22Rv1 (cell line): ENCODE data around the gene HDAC2.
"Not testable (repeated sequence)": the region's sequence is repeated elsewhere in the genome, so short reads cannot be mapped to it uniquely, and the experiment has no call there.

ENCODE experiments used
- H3K27ac ChIP-seq: fragments of 450-650 bp; 2 replicates; pipeline ENCODE4 v1.5.1; 2017
- CTCF ChIP-seq: fragments of 450-650 bp; IDR thresholded peaks from 2 replicates; pipeline ENCODE4 v1.5.1; 2017; ENCODE audit warnings: mild to moderate bottlenecking
- ZFX ChIP-seq: fragments of 450-650 bp; IDR thresholded peaks from 2 replicates; pipeline ENCODE4 v1.6.1; 2017; ENCODE audit warnings: antibody characterized with exemption, borderline replicate concordance

Gene HDAC2

GRCh38 chr6:113949499-113949898 is 21.4 kb downstream of the HDAC2 start:
- TF ChIP-seq CTCF: no peak
- TF ChIP-seq ZFX: no peak
- H3K27ac ChIP-seq: no peak overlapping the region

DNA sequence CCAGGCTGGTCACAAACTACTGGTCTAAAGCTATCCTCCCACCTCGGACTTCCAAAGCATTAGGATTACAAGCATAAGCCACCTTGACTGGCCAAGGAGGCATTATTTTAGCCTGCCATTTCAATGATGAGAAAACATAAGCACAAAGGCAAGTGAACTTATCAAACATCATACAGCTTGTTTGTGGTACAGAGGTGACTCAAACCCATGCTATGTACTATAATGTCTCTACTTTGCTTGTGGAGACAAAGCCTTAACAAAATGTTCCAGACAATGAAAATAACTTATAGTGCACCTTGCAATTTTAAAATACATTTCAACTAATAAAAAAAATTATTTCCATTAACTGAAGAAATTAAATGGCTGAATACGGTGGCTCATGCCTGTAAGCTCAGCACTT is 26.2 kb downstream of the HDAC2 start:
- TF ChIP-seq CTCF: no peak
- TF ChIP-seq ZFX: no peak
- no peak overlapping the region for H3K27ac ChIP-seq

DNA sequence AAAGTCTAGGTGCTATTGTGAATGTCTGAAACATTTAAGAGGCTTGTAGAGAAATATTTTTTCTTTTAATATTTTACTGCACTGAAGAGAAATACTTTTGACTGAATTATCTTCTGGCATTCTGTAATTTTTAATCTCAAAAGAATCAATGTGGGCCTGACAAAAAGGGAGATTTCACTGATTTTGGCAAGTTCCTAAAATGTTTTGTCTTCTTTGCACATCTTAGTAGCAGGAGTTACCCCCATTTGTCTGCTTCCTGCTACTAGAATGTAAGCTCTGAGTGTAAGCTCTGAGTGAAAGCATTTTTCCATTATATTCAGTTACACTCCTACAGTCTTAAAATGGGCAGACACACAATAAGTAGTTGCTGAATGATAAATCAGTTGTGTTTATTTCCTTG is 31.1 kb downstream of the HDAC2 start:
- TF ChIP-seq CTCF: no peak
- no peak for TF ChIP-seq ZFX
- no peak overlapping the region for H3K27ac ChIP-seq

- TF ChIP-seq ZFX: no peak
- peak; percentile 82 for TF ChIP-seq CTCF
- H3K27ac ChIP-seq: no peak overlapping the region
These were observed 34.6 kb downstream of the HDAC2 start for GRCh38 chr6:113936093-113936934.

DNA sequence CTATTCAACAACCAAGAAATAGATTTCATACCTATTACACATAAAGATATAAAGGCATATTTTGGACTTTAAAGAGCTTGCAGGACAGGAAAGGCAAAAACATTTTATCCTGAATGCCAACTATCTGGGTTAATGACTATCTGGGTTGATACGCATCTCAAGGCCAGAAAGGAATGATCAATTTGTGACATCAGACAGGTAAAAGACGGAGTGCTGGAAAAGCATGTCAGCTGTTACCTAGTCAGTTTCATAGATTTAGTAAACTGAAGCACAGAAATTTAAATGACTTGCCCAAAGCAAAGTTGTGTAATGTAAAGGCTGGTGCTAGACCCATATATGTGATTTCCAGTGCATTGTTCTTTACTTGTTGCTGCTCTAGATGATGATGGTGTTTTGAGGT is 36.8 kb downstream of the HDAC2 start:
- TF ChIP-seq ZFX: no peak
- no peak for TF ChIP-seq CTCF

GRCh38 chr6:113931907-113932306 is 39.0 kb downstream of the HDAC2 start:
- H3K27ac ChIP-seq: not testable (repeated sequence)

More for the DNA sequence above, 36.8 kb downstream of the HDAC2 start:
- no peak overlapping the region for H3K27ac ChIP-seq

DNA sequence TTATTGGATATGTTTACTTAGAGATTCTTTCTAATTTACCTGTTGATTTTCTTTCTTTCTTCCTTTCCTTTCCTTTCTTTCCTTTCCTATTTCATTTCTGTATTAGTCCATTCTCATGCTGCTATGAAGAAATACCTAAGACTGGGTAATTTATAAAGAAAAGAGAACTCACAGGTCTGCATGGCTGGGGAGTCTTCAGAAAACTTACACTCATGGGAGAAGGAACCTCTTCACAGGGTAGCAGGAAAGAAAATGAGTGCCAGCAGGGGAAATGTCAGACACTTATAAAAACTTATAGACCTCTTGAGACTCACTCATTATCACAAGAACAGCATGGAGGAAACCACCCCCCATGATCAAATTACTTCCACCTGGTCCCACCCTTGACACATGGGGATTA is 40.8 kb downstream of the HDAC2 start:
- TF ChIP-seq ZFX (no peak), CTCF (no peak)
- H3K27ac ChIP-seq: no peak overlapping the region

DNA sequence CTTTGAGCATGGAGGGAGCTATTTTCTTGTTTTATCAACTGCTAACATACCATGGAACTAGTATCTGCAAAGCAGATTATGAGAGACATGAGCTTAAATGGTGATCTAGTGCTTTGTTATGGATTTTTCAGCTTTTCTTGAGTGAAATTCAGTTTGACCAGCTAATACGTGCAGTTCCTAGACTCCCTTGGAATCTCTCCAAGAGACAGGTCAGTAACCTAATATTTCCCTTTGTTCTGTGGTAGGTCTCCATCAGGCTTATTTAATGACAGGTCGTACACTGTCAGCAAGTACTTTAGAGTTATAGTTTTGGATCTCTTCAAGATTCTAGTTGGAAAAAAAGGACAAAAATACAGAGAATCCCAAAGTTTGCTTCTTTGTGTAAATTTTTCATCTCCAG is 43.9 kb downstream of the HDAC2 start:
- H3K27ac ChIP-seq: no peak overlapping the region
- no peak for TF ChIP-seq CTCF
